Fibroblast of pulmonary artery (primary cell): ENCODE measurements around the gene LIPA.
A peak's percentile ranks its signal among the peaks of the same experiment; 100 is the strongest.

Experiments used
- DNase-seq: peaks from one replicate; pipeline ENCODE4 v3.0.0-alpha.2; 2010; ENCODE audit warnings: low read depth
- H3K4me3 ChIP-seq: replicated peaks from 2 replicates; pipeline ENCODE4 v1.5.1; 2011; ENCODE audit warnings: low read depth, mild to moderate bottlenecking, control low read depth, low read length, moderate library complexity
- TF ChIP-seq, protein P1 (sequence below): IDR thresholded peaks from 2 replicates; pipeline ENCODE4 v1.5.1; 2011; ENCODE audit warnings: mild to moderate bottlenecking, control low read depth, low read length, inconsistent platforms; ENCODE audit errors: missing control alignments

The LIPA gene

DNA sequence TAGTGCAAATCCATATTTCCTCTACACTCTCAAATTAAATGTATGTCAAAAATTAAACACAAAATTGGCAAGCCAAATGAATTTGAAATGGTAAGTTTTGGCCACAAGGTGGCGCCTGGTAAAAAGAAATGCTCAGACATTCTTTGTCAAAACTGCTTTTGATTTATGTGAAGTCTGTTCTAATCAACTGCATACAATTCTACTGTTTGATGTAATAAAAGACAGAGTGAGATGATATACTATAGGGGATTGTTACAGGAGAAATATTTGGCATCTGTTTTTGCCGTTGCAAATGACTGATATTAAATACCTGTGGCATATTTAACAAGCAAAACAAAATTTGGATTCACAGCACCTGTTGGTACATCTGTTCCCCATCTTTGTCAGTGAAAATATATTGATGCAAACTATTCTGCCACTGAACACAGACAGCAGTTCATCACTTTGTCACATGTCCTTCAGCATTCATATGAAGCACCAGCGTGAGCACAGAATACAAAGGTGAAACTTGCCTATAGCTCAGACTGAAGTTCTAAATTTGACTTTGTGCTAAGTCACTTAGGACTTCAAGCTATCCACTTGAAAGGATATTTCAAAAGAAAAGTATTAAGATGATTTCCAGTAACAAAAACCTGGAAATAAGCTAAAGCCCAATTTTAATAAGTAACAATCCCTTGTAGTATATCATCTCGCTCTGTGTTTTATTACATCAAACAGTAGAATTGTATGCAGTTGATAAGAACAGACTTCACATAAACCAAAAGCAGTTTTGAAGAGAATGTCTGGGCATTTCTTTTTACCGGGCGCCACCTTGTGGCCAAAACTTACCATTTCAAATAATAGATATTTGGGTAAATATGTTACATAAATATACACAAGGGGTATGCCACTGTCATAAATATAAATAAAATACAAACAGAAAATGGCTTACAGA, 34.3 kb downstream of the LIPA start:
- DNase-seq = peak; percentile 80
- TF ChIP-seq, protein P1, sequence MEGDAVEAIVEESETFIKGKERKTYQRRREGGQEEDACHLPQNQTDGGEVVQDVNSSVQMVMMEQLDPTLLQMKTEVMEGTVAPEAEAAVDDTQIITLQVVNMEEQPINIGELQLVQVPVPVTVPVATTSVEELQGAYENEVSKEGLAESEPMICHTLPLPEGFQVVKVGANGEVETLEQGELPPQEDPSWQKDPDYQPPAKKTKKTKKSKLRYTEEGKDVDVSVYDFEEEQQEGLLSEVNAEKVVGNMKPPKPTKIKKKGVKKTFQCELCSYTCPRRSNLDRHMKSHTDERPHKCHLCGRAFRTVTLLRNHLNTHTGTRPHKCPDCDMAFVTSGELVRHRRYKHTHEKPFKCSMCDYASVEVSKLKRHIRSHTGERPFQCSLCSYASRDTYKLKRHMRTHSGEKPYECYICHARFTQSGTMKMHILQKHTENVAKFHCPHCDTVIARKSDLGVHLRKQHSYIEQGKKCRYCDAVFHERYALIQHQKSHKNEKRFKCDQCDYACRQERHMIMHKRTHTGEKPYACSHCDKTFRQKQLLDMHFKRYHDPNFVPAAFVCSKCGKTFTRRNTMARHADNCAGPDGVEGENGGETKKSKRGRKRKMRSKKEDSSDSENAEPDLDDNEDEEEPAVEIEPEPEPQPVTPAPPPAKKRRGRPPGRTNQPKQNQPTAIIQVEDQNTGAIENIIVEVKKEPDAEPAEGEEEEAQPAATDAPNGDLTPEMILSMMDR = peak; percentile 70
- no peak overlapping the region for H3K4me3 ChIP-seq

DNA sequence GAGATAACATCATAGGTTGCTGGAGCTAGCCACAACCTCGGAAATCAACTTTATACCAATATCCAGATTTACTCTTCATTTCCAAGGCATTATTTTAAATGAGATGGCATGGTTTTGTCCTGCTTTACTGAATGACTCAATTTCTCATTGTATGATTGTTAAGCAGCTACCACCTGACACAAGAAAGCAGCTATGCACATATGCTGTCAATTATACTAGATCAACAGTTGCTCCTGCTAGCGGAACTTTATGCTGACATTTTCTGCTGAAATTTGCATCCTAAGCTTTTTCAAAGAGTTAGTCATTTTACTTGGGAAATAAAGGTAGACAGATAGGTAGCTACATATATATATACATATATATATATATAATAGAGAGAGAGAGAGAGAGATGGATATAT, 35.5 kb downstream of the LIPA start:
- TF ChIP-seq, protein P1 = no peak
- H3K4me3 ChIP-seq = no peak overlapping the region
- DNase-seq = no peak

DNA sequence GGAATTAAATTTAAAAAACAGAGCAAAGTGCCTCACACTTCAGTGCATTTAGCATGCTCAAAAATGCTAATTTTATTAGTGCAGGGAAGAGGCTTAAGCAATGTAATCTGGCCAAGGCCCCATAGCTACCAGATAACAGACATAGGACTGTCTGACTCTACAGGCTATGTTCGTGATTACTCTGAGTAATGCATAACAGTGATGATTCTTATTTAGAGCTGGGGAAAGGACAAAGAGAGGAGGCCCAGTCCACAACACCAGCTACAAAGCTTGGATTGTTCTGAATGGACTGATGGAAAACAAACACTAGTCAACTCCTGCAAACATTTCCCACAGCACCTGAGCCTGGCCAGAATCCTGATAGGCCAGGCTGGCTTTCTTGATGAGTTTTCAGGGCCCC, 36.1 kb downstream of the LIPA start:
- peak; percentile 26 for DNase-seq
- TF ChIP-seq, protein P1 = no peak

DNA sequence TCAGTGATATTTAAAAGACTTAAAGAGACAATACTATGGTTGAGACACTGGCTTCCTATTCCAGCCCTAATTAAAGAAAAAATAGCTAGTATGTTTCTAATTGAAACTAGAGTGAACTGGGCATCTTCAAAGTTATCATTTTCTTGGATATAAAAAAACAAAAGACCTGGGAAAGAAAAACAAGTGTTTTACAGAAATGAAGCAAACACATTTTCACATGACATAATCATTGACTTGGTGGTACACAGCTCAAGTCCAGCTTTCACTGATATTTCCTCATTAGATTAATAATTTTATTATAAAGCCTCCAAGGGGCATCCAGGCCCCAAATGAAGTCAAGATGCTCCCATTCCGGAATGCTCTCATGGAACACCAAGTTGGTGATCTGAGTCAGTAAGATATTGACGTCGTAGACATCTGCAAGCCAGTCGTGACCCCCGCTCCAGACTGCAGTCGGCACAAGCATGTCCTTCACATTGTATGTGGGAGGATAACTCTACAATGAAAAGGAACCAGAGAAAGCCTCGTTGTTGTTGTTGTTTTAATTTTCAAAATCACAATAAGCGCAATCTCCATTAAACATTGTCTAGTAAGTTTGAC, 36.9 kb downstream of the LIPA start:
- no peak overlapping the region for H3K4me3 ChIP-seq
- TF ChIP-seq, protein P1 = no peak
- DNase-seq = no peak

More for the DNA sequence above, 36.1 kb downstream of the LIPA start:
- H3K4me3 ChIP-seq = no peak overlapping the region

DNA sequence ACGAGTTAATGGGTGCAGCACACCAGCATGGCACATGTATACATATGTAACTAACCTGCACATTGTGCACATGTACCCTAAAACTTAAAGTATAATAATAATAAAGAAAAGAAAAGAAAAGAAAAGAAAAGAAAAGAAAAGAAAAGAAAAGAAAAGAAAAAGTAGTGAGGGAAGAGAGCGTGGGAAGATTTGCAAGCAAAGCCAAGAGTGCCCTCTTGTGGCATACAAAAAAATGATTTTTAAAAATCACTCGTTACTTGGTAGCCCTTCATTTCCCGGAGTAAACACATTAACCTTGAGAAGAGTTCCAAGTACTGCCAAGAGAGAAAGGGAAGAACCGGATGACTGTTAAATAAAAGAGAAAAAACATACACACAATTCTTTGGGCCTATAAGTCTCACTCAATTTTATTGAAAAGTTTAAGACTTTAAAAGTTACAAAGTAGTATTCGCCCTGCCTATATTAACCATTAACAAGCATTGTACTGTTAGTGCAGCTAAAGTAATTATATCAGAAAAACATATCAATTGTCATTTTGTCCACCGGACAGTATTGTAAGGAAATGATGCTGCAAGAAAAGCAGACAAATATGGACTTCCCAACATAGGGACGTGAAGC, 38.3 kb downstream of the LIPA start:
- peak; percentile 74 for DNase-seq

DNA sequence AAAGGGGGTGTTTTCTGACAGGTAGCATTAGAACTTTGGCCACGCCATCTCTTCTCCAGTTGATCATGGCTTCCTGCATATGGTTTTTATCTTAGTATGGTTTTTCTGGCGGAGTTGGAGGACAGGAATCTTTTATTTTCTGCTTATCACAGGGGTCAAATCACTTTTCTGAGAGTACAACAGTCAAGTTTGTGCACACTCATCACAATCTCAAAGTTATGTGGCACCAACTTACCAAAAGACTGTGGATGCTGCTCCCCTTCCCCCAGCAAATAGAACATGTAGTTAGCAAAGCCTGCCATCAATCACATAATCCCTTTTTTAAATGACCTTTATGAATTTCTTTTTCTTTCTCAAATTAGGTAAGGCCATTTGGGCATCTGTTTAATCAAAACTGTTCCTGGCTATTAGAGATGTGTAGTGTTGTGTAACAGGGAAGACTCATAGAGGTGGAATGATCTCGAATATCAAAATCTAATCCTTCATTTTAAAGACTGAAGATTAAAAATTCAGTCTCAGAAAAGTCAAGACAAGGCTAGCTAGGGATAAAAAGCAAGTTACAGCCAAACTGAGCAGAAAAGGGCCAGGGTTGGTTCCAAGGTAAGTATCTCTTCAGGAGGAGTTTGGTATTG, 40.7 kb downstream of the LIPA start:
- TF ChIP-seq, protein P1 = no peak
- H3K4me3 ChIP-seq = no peak overlapping the region
- DNase-seq = no peak

More for the DNA sequence above, 38.3 kb downstream of the LIPA start:
- TF ChIP-seq, protein P1 = peak; percentile 50
- H3K4me3 ChIP-seq = no peak overlapping the region
